HL-60 (cell line): ENCODE measurements around the gene MUC6.

Experiments used
- DNase-seq, 2 experiments: peaks; one replicate each; pipeline ENCODE4 v3.0.0-alpha.2; 2010 to 2020; ENCODE audit warnings: low read depth in 1 of 2, low spot score in 1 of 2
- H3K27ac ChIP-seq: fragments of 250-450 bp; sonication (Bioruptor Pico); replicated peaks from 2 replicates; pipeline ENCODE4 v1.5.1; 2020; ENCODE audit warnings: mild to moderate bottlenecking, moderate library complexity
- H3K27me3 ChIP-seq: fragments of 250-450 bp; sonication (Bioruptor Pico); 2 replicates; pipeline ENCODE4 v1.5.1; 2021; ENCODE audit warnings: mild to moderate bottlenecking, moderate library complexity; ENCODE audit not compliant: insufficient read depth, poor library complexity, severe bottlenecking
- H3K4me3 ChIP-seq: replicated peaks from 2 replicates; pipeline ENCODE4 v1.5.1; 2011; ENCODE audit warnings: mild to moderate bottlenecking, control low read depth, low read length; ENCODE audit not compliant: insufficient read depth
- GABPA ChIP-seq: IDR thresholded peaks from 2 replicates; pipeline ENCODE4 v1.6.1; 2012; ENCODE audit warnings: low read depth
- POLR2AphosphoS5 ChIP-seq: IDR thresholded peaks from 2 replicates; pipeline ENCODE4 v1.6.1; 2012; ENCODE audit warnings: low read depth
- SPI1 ChIP-seq: IDR thresholded peaks from 2 replicates; pipeline ENCODE4 v1.6.1; 2012; ENCODE audit warnings: low read depth, mild to moderate bottlenecking, borderline replicate concordance
- TF ChIP-seq, protein P1 (sequence below): IDR thresholded peaks from one replicate; pipeline ENCODE4 v1.5.1; 2011; ENCODE audit warnings: low read length, control low read depth, inconsistent platforms; ENCODE audit not compliant: insufficient read depth
- TF ChIP-seq, protein P2 (sequence below): IDR thresholded peaks from 2 replicates; pipeline ENCODE4 v1.6.1; 2012; ENCODE audit warnings: low read depth; ENCODE audit not compliant: insufficient replicate concordance

MUC6 gene

DNA sequence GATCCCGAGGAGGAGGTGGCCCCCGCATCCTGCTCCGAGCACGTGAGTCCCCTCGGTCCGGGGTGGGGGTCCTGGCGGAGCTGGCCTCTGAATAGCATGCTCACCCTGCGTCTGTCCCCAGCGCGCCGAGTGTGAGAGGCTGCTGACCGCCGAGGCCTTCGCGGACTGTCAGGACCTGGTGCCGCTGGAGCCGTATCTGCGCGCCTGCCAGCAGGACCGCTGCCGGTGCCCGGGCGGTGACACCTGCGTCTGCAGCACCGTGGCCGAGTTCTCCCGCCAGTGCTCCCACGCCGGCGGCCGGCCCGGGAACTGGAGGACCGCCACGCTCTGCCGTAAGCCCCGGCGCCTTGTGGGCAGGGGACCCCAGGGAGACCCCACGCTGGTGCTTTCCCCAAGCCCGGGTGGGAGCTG, 41.7 kb upstream of the MUC6 start:
- TF ChIP-seq GABPA (no peak), SPI1 (no peak), POLR2AphosphoS5 (no peak)
- TF ChIP-seq, protein P1, sequence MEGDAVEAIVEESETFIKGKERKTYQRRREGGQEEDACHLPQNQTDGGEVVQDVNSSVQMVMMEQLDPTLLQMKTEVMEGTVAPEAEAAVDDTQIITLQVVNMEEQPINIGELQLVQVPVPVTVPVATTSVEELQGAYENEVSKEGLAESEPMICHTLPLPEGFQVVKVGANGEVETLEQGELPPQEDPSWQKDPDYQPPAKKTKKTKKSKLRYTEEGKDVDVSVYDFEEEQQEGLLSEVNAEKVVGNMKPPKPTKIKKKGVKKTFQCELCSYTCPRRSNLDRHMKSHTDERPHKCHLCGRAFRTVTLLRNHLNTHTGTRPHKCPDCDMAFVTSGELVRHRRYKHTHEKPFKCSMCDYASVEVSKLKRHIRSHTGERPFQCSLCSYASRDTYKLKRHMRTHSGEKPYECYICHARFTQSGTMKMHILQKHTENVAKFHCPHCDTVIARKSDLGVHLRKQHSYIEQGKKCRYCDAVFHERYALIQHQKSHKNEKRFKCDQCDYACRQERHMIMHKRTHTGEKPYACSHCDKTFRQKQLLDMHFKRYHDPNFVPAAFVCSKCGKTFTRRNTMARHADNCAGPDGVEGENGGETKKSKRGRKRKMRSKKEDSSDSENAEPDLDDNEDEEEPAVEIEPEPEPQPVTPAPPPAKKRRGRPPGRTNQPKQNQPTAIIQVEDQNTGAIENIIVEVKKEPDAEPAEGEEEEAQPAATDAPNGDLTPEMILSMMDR = no peak
- TF ChIP-seq, protein P2, sequence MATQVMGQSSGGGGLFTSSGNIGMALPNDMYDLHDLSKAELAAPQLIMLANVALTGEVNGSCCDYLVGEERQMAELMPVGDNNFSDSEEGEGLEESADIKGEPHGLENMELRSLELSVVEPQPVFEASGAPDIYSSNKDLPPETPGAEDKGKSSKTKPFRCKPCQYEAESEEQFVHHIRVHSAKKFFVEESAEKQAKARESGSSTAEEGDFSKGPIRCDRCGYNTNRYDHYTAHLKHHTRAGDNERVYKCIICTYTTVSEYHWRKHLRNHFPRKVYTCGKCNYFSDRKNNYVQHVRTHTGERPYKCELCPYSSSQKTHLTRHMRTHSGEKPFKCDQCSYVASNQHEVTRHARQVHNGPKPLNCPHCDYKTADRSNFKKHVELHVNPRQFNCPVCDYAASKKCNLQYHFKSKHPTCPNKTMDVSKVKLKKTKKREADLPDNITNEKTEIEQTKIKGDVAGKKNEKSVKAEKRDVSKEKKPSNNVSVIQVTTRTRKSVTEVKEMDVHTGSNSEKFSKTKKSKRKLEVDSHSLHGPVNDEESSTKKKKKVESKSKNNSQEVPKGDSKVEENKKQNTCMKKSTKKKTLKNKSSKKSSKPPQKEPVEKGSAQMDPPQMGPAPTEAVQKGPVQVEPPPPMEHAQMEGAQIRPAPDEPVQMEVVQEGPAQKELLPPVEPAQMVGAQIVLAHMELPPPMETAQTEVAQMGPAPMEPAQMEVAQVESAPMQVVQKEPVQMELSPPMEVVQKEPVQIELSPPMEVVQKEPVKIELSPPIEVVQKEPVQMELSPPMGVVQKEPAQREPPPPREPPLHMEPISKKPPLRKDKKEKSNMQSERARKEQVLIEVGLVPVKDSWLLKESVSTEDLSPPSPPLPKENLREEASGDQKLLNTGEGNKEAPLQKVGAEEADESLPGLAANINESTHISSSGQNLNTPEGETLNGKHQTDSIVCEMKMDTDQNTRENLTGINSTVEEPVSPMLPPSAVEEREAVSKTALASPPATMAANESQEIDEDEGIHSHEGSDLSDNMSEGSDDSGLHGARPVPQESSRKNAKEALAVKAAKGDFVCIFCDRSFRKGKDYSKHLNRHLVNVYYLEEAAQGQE = no peak
- H3K27me3 ChIP-seq = no peaks in the 10 kb centered on the region
- no peak overlapping the region for H3K4me3 ChIP-seq
- no peak for DNase-seq
- no peak overlapping the region for H3K27ac ChIP-seq

DNA sequence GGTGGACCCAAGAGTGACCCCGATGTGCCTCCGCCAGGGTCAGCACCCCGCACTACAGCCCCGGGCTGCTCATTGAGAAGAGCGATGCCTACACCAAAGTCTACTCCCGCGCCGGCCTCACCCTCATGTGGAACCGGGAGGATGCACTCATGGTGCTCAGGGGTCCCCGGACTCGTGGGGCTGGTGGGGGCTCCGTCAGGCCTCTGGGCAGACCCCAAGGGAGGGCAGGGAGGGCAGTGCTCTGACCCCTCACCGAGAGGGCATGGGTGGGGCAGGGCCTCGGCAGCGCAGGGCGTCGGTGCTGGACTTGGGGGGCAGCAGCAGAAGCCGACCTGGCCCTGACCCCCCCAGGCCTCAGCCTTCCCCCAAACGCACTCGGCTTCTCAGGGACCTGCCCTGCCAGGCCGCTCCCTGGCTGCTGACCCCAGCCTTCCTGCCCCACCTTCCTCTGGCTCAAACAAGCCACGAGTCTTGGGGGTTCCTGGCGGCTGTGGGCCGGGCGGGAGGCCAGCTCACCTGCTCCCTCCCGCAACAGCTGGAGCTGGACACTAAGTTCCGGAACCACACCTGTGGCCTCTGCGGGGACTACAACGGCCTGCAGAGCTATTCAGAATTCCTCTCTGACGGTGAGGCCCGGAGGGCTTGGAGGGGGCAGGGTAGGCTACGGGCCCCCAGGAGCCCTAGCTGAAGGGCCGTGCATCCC, 41.0 kb upstream of the MUC6 start:
- Histone ChIP-seq H3K27ac (no peak overlapping the region), H3K4me3 (no peak overlapping the region), H3K27me3 (no peaks in the 10 kb centered on the region)
- TF ChIP-seq, protein P2 = no peak
- TF ChIP-seq GABPA = no peak
- TF ChIP-seq, protein P1 = no peak
- TF ChIP-seq POLR2AphosphoS5 = no peak
- TF ChIP-seq SPI1 = no peak
- no peak for DNase-seq

DNA sequence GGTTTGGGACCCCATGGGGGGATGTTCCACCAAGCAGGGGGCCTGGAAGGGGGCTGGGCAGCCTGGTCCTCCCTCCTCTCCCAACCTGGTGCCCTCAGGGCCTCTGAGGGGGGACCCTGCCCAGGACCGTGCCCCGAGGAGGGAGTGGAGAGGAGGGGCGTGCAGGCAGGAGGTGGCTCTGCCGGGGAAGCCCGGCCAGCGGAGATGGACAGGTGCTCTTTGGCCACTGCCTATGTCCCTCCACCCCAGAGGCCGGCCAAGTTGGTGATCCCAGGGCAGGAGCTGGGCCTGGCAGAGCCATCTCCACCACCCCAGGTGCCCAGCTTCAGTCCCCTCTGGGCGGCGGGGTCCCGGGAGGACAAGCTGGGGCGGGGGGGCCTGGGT, 40.5 kb upstream of the MUC6 start:
- H3K4me3 ChIP-seq = no peak overlapping the region
- DNase-seq = no peak
- no peak overlapping the region for H3K27ac ChIP-seq
- no peaks in the 10 kb centered on the region for H3K27me3 ChIP-seq
- TF ChIP-seq SPI1 = no peak

DNA sequence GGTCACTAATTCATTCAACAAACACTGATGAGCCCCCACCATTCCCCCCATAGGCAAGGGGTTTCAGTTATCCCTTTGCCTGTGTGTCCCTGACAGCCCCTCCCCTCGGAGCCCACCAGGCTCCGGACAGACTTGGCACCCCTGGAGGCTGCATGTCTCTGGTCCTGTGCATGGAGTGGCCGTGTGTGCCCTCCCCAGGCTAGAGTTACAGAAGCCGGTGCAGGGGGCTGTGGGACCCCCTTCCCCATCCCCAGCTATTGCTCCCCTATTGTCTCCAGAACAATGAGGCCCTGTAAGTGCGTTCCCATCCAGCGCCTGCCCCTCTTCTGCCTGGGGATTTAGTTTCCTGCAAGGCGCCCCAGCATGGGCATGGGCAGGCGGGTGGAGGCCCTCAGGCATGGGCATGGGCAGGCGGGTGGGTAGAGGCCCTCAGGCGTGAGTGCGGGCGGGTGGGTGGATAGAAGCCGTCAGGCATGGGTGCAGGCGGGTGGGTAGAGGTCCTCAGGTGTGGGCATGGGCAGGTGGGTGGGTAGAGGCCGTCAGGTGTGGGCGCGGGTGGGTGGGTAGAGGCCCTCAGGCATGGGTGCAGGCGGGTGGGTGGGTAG, 39.6 kb upstream of the MUC6 start:
- H3K27ac ChIP-seq = no peak overlapping the region
- DNase-seq = no peak
- TF ChIP-seq, protein P2 = no peak
- TF ChIP-seq GABPA (no peak), SPI1 (no peak), POLR2AphosphoS5 (no peak)
- TF ChIP-seq, protein P1 = no peak
- H3K27me3 ChIP-seq = no peaks in the 10 kb centered on the region
- H3K4me3 ChIP-seq = no peak overlapping the region
